GM18907 (cell line): ENCODE data around the gene UMOD.

ENCODE experiments used
- ATAC-seq: cut with Tn5 transposase; IDR thresholded peaks from one replicate; pipeline ENCODE4 v1.9.1; 2021; ENCODE audit warnings: mild to moderate bottlenecking, moderate library complexity; ENCODE audit not compliant: unreplicated experiment

Gene UMOD

GRCh38 chr16:20303012-20303411 lies 49.5 kb downstream of the UMOD start:
- ATAC-seq, result no peak

GRCh38 chr16:20302389-20302788 lies 50.1 kb downstream of the UMOD start:
- no peak for ATAC-seq

GRCh38 chr16:20301840-20302239 lies 50.7 kb downstream of the UMOD start:
- no peak for ATAC-seq

GRCh38 chr16:20300312-20301097 lies 52.0 kb downstream of the UMOD start:
- ATAC-seq, result peak; percentile 51

- ATAC-seq, result no peak
These were observed 54.1 kb downstream of the UMOD start for GRCh38 chr16:20298452-20298851.

GRCh38 chr16:20291208-20292206 lies 61.0 kb downstream of the UMOD start:
- no peak for ATAC-seq

GRCh38 chr16:20289571-20289970 lies 62.9 kb downstream of the UMOD start:
- no peak for ATAC-seq

GRCh38 chr16:20285993-20286499 lies 66.5 kb downstream of the UMOD start:
- no peak for ATAC-seq
